Measurements from ENCODE around the gene MLLT6. TPM values are rescaled to one million over a fixed set of nuclear protein-coding genes. Genes with fewer than 3 reads are reported as not detected.

Gene MLLT6
- total and polyA plus RNA-seq, 10 of the 15 experiments (the other 5 are each of a cell fraction or from before 2014, with no cell fraction given) = 4.8 to 105 (median 36.3) TPM

DNA sequence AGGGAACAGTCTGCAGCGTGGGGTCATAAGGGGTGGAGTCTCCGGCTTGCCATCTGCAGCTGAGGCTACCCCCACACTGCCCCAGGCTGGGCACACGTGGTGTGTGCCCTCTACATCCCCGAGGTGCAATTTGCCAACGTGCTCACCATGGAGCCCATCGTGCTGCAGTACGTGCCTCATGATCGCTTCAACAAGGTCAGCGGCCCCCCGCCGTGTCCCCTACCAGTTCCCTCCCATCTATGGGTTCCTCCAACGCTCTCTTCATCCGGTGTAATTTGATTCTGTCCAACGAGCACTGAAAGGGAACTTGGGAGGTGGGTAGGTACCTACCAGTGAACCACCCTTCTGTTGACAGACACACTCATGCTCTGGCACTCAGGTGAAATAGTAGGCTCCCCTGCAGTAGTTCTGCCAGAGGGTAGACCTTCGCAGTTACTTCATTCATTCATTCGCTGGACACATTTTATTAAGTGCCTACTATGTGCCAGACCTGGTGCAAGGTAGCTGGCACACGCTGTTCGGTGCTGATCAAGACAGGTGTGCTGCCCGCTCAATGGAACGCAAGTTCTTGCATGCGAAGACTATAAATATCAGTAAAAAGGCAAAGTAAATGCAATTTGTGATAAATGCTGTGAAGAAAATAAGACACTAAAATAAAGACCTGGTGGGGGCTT, 2.7 kb downstream of the MLLT6 start (continued):
- TF ChIP-seq, protein P1, sequence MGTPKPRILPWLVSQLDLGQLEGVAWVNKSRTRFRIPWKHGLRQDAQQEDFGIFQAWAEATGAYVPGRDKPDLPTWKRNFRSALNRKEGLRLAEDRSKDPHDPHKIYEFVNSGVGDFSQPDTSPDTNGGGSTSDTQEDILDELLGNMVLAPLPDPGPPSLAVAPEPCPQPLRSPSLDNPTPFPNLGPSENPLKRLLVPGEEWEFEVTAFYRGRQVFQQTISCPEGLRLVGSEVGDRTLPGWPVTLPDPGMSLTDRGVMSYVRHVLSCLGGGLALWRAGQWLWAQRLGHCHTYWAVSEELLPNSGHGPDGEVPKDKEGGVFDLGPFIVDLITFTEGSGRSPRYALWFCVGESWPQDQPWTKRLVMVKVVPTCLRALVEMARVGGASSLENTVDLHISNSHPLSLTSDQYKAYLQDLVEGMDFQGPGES (IDR thresholded peaks at IDR 0.05) = no peak
- no peak for TF ChIP-seq FOXK2 (IDR thresholded peaks at IDR 0.05)

- POLR2A ChIA-PET = interaction anchor here (1.0 to 1.1 kb wide), 3 partner anchors 9 to 116 kb away, joined by 3 to 5 read pairs (median 3); no protein-coding TSS in a partner anchor
- RAD21 ChIA-PET (ENCODE audit: unreplicated experiment) = no interaction called here
- FAIRE-seq = no peak
- peaks cover 22 to 40% of the 10 kb centered on the region in 2 experiments for H3K36me3 ChIP-seq (ENCODE audit: control insufficient read depth in 2 of 2, insufficient read depth in 2 of 2, low read length in 1 of 2)
- peaks cover 11% of the 10 kb centered on the region for H3K4me1 ChIP-seq (ENCODE audit: control insufficient read depth, insufficient read depth, low read length)
- in situ Hi-C loops (cut with MboI) = no loop called here
- no TSS peak for BruUV-seq (replicated peaks)
- H3K79me2 ChIP-seq (ENCODE audit: control insufficient read depth, insufficient read depth, low read length) = peaks cover 46% of the 10 kb centered on the region
- CTCF ChIA-PET = interaction anchor here (0.6 to 2.2 kb wide), 6 partner anchors 23 to 669 kb away, joined by 3 to 7 read pairs (median 4); no protein-coding TSS in a partner anchor
- no peak overlapping the region for H2AFZ ChIP-seq (ENCODE audit: control insufficient read depth, low read depth, low read length)
- 95% methylated on average over 18 of the region's 18 CpGs for WGBS (ENCODE audit: insufficient coverage, insufficient replicate concordance, low lambda C conversion rate, missing lambda C conversion rate)
- no peaks in the 10 kb centered on the region for H3K27me3 ChIP-seq (replicated peaks in 1 of 2; ENCODE audit: control insufficient read depth in 2 of 2, insufficient read depth in 2 of 2, low read length in 1 of 2)
- no peak for DNase-seq (ENCODE audit: low read depth, low spot score)
- H3K9ac ChIP-seq (ENCODE audit: control insufficient read depth, insufficient read depth, low read length) = no peak overlapping the region
- no peak overlapping the region for H3K27ac ChIP-seq (ENCODE audit: control insufficient read depth, insufficient read depth)
- SMC1A ChIA-PET (ENCODE audit: uncharacterized antibody, unreplicated experiment) = interaction anchor here (1.1 to 2.4 kb wide), 3 partner anchors 19 to 31 kb away, joined by 4 to 7 read pairs (median 5); partner anchors contain the start of gene CISD3
- H3K4me3 ChIP-seq = no peak overlapping the region
- no peaks in the 10 kb centered on the region for H3K9me3 ChIP-seq (replicated peaks; ENCODE audit: control insufficient read depth, insufficient read depth, low read length)
- no peaks in the 10 kb centered on the region for H4K20me1 ChIP-seq (ENCODE audit: control insufficient read depth, insufficient read depth)
- H3K4me2 ChIP-seq (ENCODE audit: control insufficient read depth, insufficient read depth) = no peak overlapping the region
- TF ChIP-seq ZSCAN29 (IDR thresholded peaks at IDR 0.05) = no peak
- 0 out of 2 replicates have a peak, but pooled peaks have one; percentile 40 for TF ChIP-seq POLR2A (IDR thresholded peaks at IDR 0.05; ENCODE audit: low read depth, low read length)
- no peak for TF ChIP-seq CREB1 (IDR thresholded peaks at IDR 0.05; ENCODE audit: low read depth)
- TF ChIP-seq, protein P2, sequence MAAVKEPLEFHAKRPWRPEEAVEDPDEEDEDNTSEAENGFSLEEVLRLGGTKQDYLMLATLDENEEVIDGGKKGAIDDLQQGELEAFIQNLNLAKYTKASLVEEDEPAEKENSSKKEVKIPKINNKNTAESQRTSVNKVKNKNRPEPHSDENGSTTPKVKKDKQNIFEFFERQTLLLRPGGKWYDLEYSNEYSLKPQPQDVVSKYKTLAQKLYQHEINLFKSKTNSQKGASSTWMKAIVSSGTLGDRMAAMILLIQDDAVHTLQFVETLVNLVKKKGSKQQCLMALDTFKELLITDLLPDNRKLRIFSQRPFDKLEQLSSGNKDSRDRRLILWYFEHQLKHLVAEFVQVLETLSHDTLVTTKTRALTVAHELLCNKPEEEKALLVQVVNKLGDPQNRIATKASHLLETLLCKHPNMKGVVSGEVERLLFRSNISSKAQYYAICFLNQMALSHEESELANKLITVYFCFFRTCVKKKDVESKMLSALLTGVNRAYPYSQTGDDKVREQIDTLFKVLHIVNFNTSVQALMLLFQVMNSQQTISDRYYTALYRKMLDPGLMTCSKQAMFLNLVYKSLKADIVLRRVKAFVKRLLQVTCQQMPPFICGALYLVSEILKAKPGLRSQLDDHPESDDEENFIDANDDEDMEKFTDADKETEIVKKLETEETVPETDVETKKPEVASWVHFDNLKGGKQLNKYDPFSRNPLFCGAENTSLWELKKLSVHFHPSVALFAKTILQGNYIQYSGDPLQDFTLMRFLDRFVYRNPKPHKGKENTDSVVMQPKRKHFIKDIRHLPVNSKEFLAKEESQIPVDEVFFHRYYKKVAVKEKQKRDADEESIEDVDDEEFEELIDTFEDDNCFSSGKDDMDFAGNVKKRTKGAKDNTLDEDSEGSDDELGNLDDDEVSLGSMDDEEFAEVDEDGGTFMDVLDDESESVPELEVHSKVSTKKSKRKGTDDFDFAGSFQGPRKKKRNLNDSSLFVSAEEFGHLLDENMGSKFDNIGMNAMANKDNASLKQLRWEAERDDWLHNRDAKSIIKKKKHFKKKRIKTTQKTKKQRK (IDR thresholded peaks at IDR 0.05; ENCODE audit: low read depth, low read length) = no peak
- no peak for TF ChIP-seq RB1 (IDR thresholded peaks at IDR 0.05; ENCODE audit: borderline replicate concordance)
- no peak for TF ChIP-seq JUNB (IDR thresholded peaks at IDR 0.05)
- no peak for TF ChIP-seq SREBF1 (IDR thresholded peaks at IDR 0.05; ENCODE audit: low read length)
- intact Hi-C loops (cut with micrococcal nuclease; ENCODE audit: unreplicated experiment) = no loop called here
- ATAC-seq = no peak
Observed at GRCh38 chr17:38709104-38709820, 4.2 kb downstream of the MLLT6 start.
